ENCODE measurements around the gene C9orf43.
"Not testable (repeated sequence)": the region's sequence is repeated elsewhere in the genome, so short reads cannot be mapped to it uniquely, and the experiment has no call there.

The C9orf43 gene

GRCh38 chr9:113381909-113382411 is 28.6 kb upstream of the C9orf43 start:
- no peak for DNase-seq

GRCh38 chr9:113386571-113387393 is 23.8 kb upstream of the C9orf43 start:
- DNase-seq, result no peak

GRCh38 chr9:113387560-113388230 is 22.9 kb upstream of the C9orf43 start:
- no peak for DNase-seq

GRCh38 chr9:113388833-113389232 is 21.7 kb upstream of the C9orf43 start:
- no peak for DNase-seq

- no peak for DNase-seq
These were observed 21.1 kb upstream of the C9orf43 start for GRCh38 chr9:113389451-113389850.

- DNase-seq, result no peak
These were observed 20.2 kb upstream of the C9orf43 start for GRCh38 chr9:113390192-113390960.

- DNase-seq, result no peak
These were observed 18.6 kb upstream of the C9orf43 start for GRCh38 chr9:113391917-113392316.

- DNase-seq, result no peak
These were observed 17.3 kb upstream of the C9orf43 start for GRCh38 chr9:113393281-113393680.

GRCh38 chr9:113395000-113395861 is 15.3 kb upstream of the C9orf43 start:
- no peak for DNase-seq

- DNase-seq, result no peak
These were observed 13.3 kb upstream of the C9orf43 start for GRCh38 chr9:113397203-113397631.

- DNase-seq, result no peak
These were observed 11.8 kb upstream of the C9orf43 start for GRCh38 chr9:113398796-113399195.

- no peak for DNase-seq
These were observed 10.8 kb upstream of the C9orf43 start for GRCh38 chr9:113399646-113400200.

- DNase-seq, result peak; percentile 97 to 100 (median 99)
These were observed 9.3 kb upstream of the C9orf43 start, which contains the start of gene ALAD for GRCh38 chr9:113401027-113401792. Gene ALAD (minus strand): TSS chr9:113401284. CDS start chr9:113393559, 7,725 bp downstream.

- DNase-seq, result no peak
These were observed 6.9 kb upstream of the C9orf43 start for GRCh38 chr9:113403646-113404045.

GRCh38 chr9:113406353-113406752 is 4.2 kb upstream of the C9orf43 start:
- DNase-seq, result not testable (repeated sequence)

- DNase-seq, result peak in 2 of 4 experiments; percentile 3 to 43
These were observed 3.6 kb upstream of the C9orf43 start for GRCh38 chr9:113406873-113407511.

- DNase-seq, result no peak
These were observed 1.1 kb upstream of the C9orf43 start for GRCh38 chr9:113409481-113409880.

GRCh38 chr9:113409883-113410206 is 702 bp upstream of the C9orf43 start:
- DNase-seq, result no peak

- no peak for DNase-seq
These were observed 5.7 kb downstream of the C9orf43 start for GRCh38 chr9:113416149-113416721.

- no peak for DNase-seq
These were observed 6.8 kb downstream of the C9orf43 start for GRCh38 chr9:113417370-113417769.
